Activated CD8-positive, alpha-beta T cell treated with anti-CD3 and anti-CD28 coated beads, Interleukin-2, amount 10 ng/mL, durations not matched to agents 7 days and 5 days (primary cell): ENCODE results near the gene CYP26B1. TPM values are rescaled to one million over a fixed set of nuclear protein-coding genes. Genes with fewer than 3 reads are reported as not detected.
A peak's percentile ranks its signal among the peaks of the same experiment; 100 is the strongest.

ENCODE experiments used
- ATAC-seq: fragments of 150-1000 bp; cut with Tn5 transposase; one replicate; pipeline ENCODE4 v1.10.0; 2021; ENCODE audit warnings: moderate library complexity
- CTCF ChIA-PET: fragments of 350-600 bp; sonication (Branson Sonifier 250); formaldehyde crosslinking; loops from one replicate; lab custom pipeline; 2021; ENCODE audit warnings: antibody characterized with exemption; lab: Charles Lee
- POLR2A ChIA-PET: fragments of 350-600 bp; sonication (Branson Sonifier 250); formaldehyde crosslinking; loops from one replicate; lab custom pipeline; 2021; ENCODE audit warnings: antibody characterized with exemption; lab: Charles Lee
- DNase-seq: peaks from one replicate; pipeline ENCODE4 v3.0.0-alpha.2; 2020
- H3K27ac Mint-ChIP-seq: one replicate; pipeline ENCODE4 v1.8.0; 2021; ENCODE audit warnings: mild to moderate bottlenecking, mixed read lengths
- H3K27me3 Mint-ChIP-seq: one replicate; pipeline ENCODE4 v1.8.0; 2021; ENCODE audit warnings: low read depth, mixed read lengths
- H3K36me3 Mint-ChIP-seq: one replicate; pipeline ENCODE4 v1.8.0; 2021; ENCODE audit warnings: low read depth, mixed read lengths
- H3K4me1 Mint-ChIP-seq: one replicate; pipeline ENCODE4 v1.8.0; 2021; ENCODE audit warnings: low read depth, mixed read lengths
- H3K4me3 Mint-ChIP-seq: one replicate; pipeline ENCODE4 v1.8.0; 2021; ENCODE audit warnings: mild to moderate bottlenecking, mixed read lengths
- H3K9me3 Mint-ChIP-seq: one replicate; pipeline ENCODE4 v1.8.0; 2022; ENCODE audit warnings: mixed read lengths; ENCODE audit not compliant: insufficient read depth
- total RNA-seq, 2 experiments: library from RNA; stranded (reverse); gene quantifications; one replicate each; pipeline ENCODE4 v1.2.3, GENCODE V29; 2021

CYP26B1 gene
- total RNA-seq, 2 experiments from 2014 or later = not detected

- ATAC-seq (no peak), DNase-seq (peak; percentile 14)
- peak overlapping the region; percentile 34 for H3K4me3 Mint-ChIP-seq
- POLR2A ChIA-PET = no interaction called here
- H3K27ac Mint-ChIP-seq = no peak overlapping the region
- peaks cover 7% of the 10 kb centered on the region for H3K36me3 Mint-ChIP-seq
- CTCF ChIA-PET = no interaction called here
- H3K27me3 Mint-ChIP-seq = peaks cover 62% of the 10 kb centered on the region
- no peaks in the 10 kb centered on the region for H3K9me3 Mint-ChIP-seq
- peaks cover 36% of the 10 kb centered on the region for H3K4me1 Mint-ChIP-seq
Observed at GRCh38 chr2:72145289-72145657, 2.4 kb downstream of the CYP26B1 start.

- H3K4me1 Mint-ChIP-seq = peaks cover 31% of the 10 kb centered on the region
- DNase-seq (peak; percentile 18), ATAC-seq (no peak)
- H3K9me3 Mint-ChIP-seq = no peaks in the 10 kb centered on the region
- H3K27me3 Mint-ChIP-seq = peaks cover 56% of the 10 kb centered on the region
- ChIA-PET CTCF (no interaction called here), POLR2A (no interaction called here)
- peak overlapping the region; percentile 34 for H3K4me3 Mint-ChIP-seq
- H3K27ac Mint-ChIP-seq = no peak overlapping the region
- H3K36me3 Mint-ChIP-seq = peaks cover 7% of the 10 kb centered on the region
Observed at GRCh38 chr2:72144632-72145288, 2.9 kb downstream of the CYP26B1 start.

- H3K27ac Mint-ChIP-seq = no peak overlapping the region
- H3K9me3 Mint-ChIP-seq = no peaks in the 10 kb centered on the region
- ChIA-PET POLR2A (no interaction called here), CTCF (no interaction called here)
- peaks cover 7% of the 10 kb centered on the region for H3K36me3 Mint-ChIP-seq
- H3K4me1 Mint-ChIP-seq = peaks cover 26% of the 10 kb centered on the region
- DNase-seq (no peak), ATAC-seq (no peak)
- H3K27me3 Mint-ChIP-seq = peaks cover 51% of the 10 kb centered on the region
- H3K4me3 Mint-ChIP-seq = peak overlapping the region; percentile 8
Observed at GRCh38 chr2:72144274-72144631, 3.4 kb downstream of the CYP26B1 start.

GRCh38 chr2:72143441-72144273, 4.0 kb downstream of the CYP26B1 start:
- no peak overlapping the region for H3K27ac Mint-ChIP-seq
- ChIA-PET CTCF (no interaction called here), POLR2A (no interaction called here)
- H3K27me3 Mint-ChIP-seq = peaks cover 47% of the 10 kb centered on the region
- ATAC-seq = no peak
- peaks cover 22% of the 10 kb centered on the region for H3K4me1 Mint-ChIP-seq
- DNase-seq = no peak
- H3K36me3 Mint-ChIP-seq = peaks cover 7% of the 10 kb centered on the region
- peak overlapping the region; percentile 8 for H3K4me3 Mint-ChIP-seq
- H3K9me3 Mint-ChIP-seq = no peaks in the 10 kb centered on the region

- ATAC-seq (no peak), DNase-seq (no peak)
- peaks cover 41% of the 10 kb centered on the region for H3K27me3 Mint-ChIP-seq
- H3K27ac Mint-ChIP-seq = no peak overlapping the region
- H3K9me3 Mint-ChIP-seq = no peaks in the 10 kb centered on the region
- H3K36me3 Mint-ChIP-seq = peaks cover 6% of the 10 kb centered on the region
- H3K4me1 Mint-ChIP-seq = peaks cover 16% of the 10 kb centered on the region
- CTCF ChIA-PET = no interaction called here
- no peak overlapping the region for H3K4me3 Mint-ChIP-seq
- POLR2A ChIA-PET = no interaction called here
Observed at GRCh38 chr2:72142570-72143440, 4.9 kb downstream of the CYP26B1 start.

- Mint-ChIP-seq H3K27ac (no peak overlapping the region), H3K4me3 (no peak overlapping the region), H3K36me3 (peaks cover 5% of the 10 kb centered on the region), H3K9me3 (no peaks in the 10 kb centered on the region), H3K27me3 (peaks cover 37% of the 10 kb centered on the region), H3K4me1 (peaks cover 14% of the 10 kb centered on the region)
- ChIA-PET CTCF (no interaction called here), POLR2A (no interaction called here)
- ATAC-seq (no peak), DNase-seq (no peak)
Observed at GRCh38 chr2:72141881-72142451, 5.7 kb downstream of the CYP26B1 start.

GRCh38 chr2:72141032-72141645, 6.5 kb downstream of the CYP26B1 start:
- Mint-ChIP-seq H3K36me3 (no peaks in the 10 kb centered on the region), H3K4me1 (peaks cover 9% of the 10 kb centered on the region), H3K27ac (no peak overlapping the region), H3K4me3 (no peak overlapping the region), H3K27me3 (peaks cover 29% of the 10 kb centered on the region), H3K9me3 (no peaks in the 10 kb centered on the region)
- ChIA-PET POLR2A (no interaction called here), CTCF (no interaction called here)
- DNase-seq (no peak), ATAC-seq (no peak)

GRCh38 chr2:72140621-72140960, 7.1 kb downstream of the CYP26B1 start:
- H3K4me3 Mint-ChIP-seq = no peak overlapping the region
- ATAC-seq (no peak), DNase-seq (no peak)
- peaks cover 4% of the 10 kb centered on the region for H3K4me1 Mint-ChIP-seq
- H3K27ac Mint-ChIP-seq = no peak overlapping the region
- H3K9me3 Mint-ChIP-seq = no peaks in the 10 kb centered on the region
- ChIA-PET CTCF (no interaction called here), POLR2A (no interaction called here)
- no peaks in the 10 kb centered on the region for H3K36me3 Mint-ChIP-seq
- peaks cover 24% of the 10 kb centered on the region for H3K27me3 Mint-ChIP-seq

- Mint-ChIP-seq H3K4me3 (no peak overlapping the region), H3K36me3 (no peaks in the 10 kb centered on the region), H3K27ac (no peak overlapping the region), H3K27me3 (peaks cover 19% of the 10 kb centered on the region), H3K9me3 (no peaks in the 10 kb centered on the region), H3K4me1 (peaks cover 2% of the 10 kb centered on the region)
- ChIA-PET CTCF (interaction anchor here (0.8 to 1.1 kb wide), 2 partner anchors 10 to 216 kb away, joined by 3 read pairs; no protein-coding TSS in a partner anchor), POLR2A (no interaction called here)
- ATAC-seq (no peak), DNase-seq (no peak)
Observed at GRCh38 chr2:72139874-72140620, 7.6 kb downstream of the CYP26B1 start.

- no peaks in the 10 kb centered on the region for H3K36me3 Mint-ChIP-seq
- no peaks in the 10 kb centered on the region for H3K9me3 Mint-ChIP-seq
- no peak overlapping the region for H3K4me3 Mint-ChIP-seq
- no peak for DNase-seq
- ATAC-seq = no peak
- CTCF ChIA-PET = interaction anchor here (0.8 to 1.1 kb wide), 2 partner anchors 10 to 216 kb away, joined by 3 read pairs; no protein-coding TSS in a partner anchor
- H3K27me3 Mint-ChIP-seq = peaks cover 17% of the 10 kb centered on the region
- H3K4me1 Mint-ChIP-seq = no peaks in the 10 kb centered on the region
- no peak overlapping the region for H3K27ac Mint-ChIP-seq
- POLR2A ChIA-PET = no interaction called here
Observed at GRCh38 chr2:72139471-72139873, 8.2 kb downstream of the CYP26B1 start.

- ATAC-seq (no peak), DNase-seq (no peak)
- Mint-ChIP-seq H3K27ac (no peak overlapping the region), H3K9me3 (no peaks in the 10 kb centered on the region), H3K36me3 (no peaks in the 10 kb centered on the region), H3K4me3 (no peak overlapping the region), H3K27me3 (peaks cover 14% of the 10 kb centered on the region), H3K4me1 (no peaks in the 10 kb centered on the region)
- POLR2A ChIA-PET = no interaction called here
- CTCF ChIA-PET = no interaction called here
Observed at GRCh38 chr2:72138921-72139381, 8.7 kb downstream of the CYP26B1 start.
